ENCODE results near the gene ZNF613.

The ZNF613 gene

DNA sequence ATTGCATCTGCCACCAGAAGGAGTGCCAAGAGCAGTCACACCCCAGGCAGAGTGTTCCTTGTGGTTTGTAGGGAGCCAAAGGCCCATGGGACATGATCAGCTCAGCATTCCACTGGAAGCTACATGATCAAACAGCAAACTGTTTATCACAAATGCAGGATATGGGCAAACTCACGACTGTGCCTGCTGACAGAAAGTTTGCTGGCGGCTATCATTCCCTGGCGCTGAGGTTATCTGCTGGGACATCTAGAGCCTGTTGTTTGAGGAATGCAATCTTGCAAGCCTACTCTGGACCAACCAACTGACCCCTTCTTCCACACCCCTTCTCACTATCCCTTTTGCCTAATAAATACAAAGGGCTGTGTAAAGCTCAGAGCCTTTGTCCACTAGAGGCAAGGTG, 7.7 kb upstream of the ZNF613 start:
- H3K27ac ChIP-seq = no peak overlapping the region
- TF ChIP-seq, protein P1, sequence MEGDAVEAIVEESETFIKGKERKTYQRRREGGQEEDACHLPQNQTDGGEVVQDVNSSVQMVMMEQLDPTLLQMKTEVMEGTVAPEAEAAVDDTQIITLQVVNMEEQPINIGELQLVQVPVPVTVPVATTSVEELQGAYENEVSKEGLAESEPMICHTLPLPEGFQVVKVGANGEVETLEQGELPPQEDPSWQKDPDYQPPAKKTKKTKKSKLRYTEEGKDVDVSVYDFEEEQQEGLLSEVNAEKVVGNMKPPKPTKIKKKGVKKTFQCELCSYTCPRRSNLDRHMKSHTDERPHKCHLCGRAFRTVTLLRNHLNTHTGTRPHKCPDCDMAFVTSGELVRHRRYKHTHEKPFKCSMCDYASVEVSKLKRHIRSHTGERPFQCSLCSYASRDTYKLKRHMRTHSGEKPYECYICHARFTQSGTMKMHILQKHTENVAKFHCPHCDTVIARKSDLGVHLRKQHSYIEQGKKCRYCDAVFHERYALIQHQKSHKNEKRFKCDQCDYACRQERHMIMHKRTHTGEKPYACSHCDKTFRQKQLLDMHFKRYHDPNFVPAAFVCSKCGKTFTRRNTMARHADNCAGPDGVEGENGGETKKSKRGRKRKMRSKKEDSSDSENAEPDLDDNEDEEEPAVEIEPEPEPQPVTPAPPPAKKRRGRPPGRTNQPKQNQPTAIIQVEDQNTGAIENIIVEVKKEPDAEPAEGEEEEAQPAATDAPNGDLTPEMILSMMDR (conservative IDR thresholded peaks at IDR 0.05) = no peak

DNA sequence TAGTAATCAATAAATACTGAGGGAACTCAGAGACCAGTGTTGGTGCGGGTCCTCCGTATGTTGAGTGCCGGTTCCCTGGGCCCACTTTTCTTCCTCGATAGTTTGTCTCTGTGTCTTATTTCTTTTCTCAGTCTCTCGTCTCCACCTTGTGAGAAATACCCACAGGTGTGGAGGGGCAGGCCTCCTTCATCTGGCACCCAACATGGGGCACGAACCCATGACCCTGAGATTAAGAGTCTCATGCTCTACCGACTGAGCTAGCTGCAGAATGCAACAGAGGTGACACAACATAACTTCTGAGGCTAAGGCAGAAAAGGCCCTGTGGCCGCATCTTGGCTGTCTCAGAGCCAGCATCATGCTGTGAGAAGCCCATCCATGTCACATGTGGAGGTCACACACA, 5.3 kb upstream of the ZNF613 start:
- H3K27ac ChIP-seq = no peak overlapping the region
- TF ChIP-seq, protein P1 (conservative IDR thresholded peaks at IDR 0.05) = no peak

DNA sequence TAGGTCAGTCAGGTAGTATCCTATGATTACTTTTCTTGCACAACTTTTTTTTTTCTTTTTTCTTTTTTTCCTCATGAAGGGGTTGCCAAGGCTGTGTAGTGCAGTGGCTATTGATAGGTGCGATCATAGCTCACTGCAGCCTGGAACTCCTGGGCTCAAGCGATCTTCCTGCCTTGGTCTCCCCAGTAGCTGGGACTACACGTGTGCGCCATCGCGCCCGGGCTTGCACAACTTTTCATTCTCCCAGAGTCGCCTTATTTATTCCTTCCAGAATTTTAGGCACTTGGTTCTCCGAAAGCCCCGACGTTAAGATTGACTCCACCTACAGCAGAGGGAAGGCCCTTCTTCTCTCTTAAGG, 867 bp upstream of the ZNF613 start:
- TF ChIP-seq, protein P1 (conservative IDR thresholded peaks at IDR 0.05) = no peak
- peak overlapping the region; percentile 98 for H3K27ac ChIP-seq

DNA sequence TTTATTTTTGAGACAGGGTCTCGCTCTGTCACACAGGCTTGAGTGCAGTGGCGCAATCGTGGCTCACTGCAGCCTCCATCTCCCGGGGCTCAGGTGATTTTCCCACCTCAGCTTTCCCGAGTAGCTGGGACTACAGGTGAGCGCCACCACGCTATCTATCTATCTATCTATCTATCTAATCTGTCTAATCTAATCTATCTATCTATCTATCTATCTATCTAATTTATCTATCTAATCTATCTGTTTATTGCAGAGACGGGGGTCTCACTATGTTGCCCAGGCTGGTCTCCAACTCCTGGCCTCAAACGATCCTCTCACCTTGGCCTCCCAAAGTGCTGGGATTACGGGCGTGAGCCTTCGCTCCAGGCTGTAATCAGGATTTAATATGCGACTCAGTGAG, 587 bp downstream of the ZNF613 start:
- H3K27ac ChIP-seq = peak overlapping the region; percentile 98
- TF ChIP-seq, protein P1 (conservative IDR thresholded peaks at IDR 0.05) = no peak

DNA sequence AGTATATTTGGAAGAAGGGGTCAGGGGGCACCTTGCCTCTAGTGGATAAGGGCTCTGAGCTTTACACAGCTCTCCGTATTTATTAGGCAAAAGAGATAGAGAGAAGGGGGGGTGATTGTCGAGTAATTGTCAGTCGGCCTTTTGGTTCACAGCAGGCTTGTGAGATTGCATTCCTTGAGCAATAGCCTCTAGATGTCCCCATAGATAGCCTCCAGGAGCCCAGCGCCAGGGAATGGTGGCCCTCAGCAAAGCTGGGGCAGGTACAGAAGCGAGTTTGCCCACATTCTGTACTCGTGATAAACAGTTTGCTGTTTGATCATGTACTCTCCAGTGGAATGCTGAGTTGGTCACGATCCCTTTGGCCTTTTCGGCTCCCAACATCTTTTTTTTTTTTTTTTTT, 4.6 kb downstream of the ZNF613 start:
- peak overlapping the region; percentile 98 for H3K27ac ChIP-seq
- TF ChIP-seq, protein P1 (conservative IDR thresholded peaks at IDR 0.05) = peak; percentile 70

DNA sequence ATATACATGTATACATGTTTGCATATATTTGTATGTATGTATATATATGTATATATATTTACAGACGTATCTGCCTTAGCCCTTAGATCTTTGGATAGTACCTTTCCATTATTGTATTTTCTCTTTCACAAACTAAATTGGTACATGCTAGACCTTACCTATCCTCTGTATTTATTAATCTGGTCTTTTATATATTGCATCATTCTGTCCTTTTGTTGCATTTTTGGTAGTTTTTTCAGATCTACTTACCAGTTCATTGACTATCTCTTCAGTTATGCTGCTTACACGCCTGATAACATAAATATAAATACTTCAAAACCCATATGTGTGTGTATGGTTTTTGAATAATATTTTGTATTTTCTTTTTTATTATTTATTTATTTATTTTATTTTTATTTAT, 11.7 kb downstream of the ZNF613 start:
- H3K27ac ChIP-seq = no peak overlapping the region
- TF ChIP-seq, protein P1 (conservative IDR thresholded peaks at IDR 0.05) = no peak

DNA sequence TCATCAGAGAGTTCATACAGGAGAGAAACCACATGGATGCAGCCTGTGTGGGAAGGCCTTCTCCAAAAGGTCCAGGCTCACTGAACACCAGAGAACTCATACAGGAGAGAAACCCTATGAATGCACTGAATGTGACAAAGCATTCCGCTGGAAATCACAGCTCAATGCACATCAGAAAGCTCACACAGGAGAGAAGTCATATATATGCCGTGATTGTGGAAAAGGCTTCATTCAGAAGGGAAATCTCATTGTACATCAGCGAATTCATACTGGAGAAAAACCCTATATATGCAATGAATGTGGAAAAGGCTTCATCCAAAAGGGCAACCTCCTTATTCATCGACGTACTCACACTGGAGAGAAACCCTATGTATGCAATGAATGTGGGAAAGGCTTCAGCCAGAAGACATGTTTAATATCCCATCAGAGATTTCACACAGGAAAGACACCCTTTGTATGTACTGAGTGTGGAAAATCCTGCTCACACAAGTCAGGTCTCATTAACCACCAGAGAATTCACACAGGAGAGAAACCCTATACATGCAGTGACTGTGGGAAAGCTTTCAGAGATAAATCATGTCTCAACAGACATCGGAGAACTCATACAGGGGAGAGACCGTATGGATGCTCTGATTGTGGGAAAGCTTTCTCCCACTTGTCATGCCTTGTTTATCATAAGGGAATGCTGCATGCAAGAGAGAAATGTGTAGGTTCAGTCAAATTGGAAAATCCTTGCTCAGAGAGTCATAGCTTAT, 17.7 kb downstream of the ZNF613 start:
- H3K27ac ChIP-seq = no peak overlapping the region
- TF ChIP-seq, protein P1 (conservative IDR thresholded peaks at IDR 0.05) = no peak
